GM19452 (cell line): Measurements from ENCODE around the gene SPOCD1.
"Not testable (repeated sequence)": the region's sequence is repeated elsewhere in the genome, so short reads cannot be mapped to it uniquely, and the experiment has no call there.

Experiments
- ATAC-seq: cut with Tn5 transposase; IDR thresholded peaks from one replicate; pipeline ENCODE4 v1.9.1; 2021; ENCODE audit not compliant: unreplicated experiment

The SPOCD1 gene

DNA sequence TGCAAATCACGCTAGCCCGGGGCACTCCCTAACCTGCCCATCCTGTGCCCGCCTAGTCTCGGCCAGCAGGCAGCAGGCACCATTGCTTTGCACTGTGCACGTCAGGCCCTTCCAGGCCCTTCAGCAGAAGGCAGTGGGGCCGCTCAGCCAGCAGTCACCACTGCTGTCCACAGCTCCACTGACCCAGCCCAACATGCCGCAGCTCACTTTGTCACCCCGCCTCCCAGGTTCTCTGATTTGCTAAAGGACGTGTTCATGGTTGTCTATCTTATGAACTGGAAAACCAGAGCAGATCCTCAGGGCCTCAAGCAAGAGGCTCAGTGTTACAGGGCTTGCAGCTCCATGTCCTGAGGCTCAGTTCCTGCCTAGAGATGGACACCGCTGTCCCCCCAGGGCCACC, 14.2 kb upstream of the SPOCD1 start:
- ATAC-seq: no peak

GRCh38 chr1:31828926-31829690, 13.3 kb upstream of the SPOCD1 start:
- ATAC-seq: no peak

GRCh38 chr1:31828341-31828740, 12.5 kb upstream of the SPOCD1 start:
- ATAC-seq: no peak

GRCh38 chr1:31823780-31824179, 8.0 kb upstream of the SPOCD1 start:
- ATAC-seq: no peak

- ATAC-seq: no peak
Observed at GRCh38 chr1:31822766-31823165, 6.9 kb upstream of the SPOCD1 start.

DNA sequence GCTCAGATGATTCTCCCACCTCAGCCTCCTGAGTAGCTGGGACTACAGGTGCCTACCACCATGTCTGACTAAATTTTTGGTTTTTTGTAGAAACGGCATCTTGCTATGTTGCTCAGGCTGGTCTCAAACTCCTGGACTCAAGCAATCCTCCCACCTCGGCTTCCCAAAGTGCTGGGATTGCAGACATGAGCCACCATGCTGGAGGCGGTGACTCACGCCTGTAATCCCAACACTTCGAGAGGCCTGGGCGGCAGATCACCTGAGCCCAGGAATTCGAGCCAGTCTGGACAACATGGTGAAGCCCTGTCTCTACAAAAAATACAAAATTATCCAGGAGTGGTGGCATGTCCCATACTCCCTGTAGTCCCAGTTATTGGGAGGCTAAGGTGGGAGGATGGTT, 4.4 kb upstream of the SPOCD1 start:
- not testable (repeated sequence) for ATAC-seq

GRCh38 chr1:31818206-31818605, 2.4 kb upstream of the SPOCD1 start:
- no peak for ATAC-seq

GRCh38 chr1:31816947-31817346, 1.1 kb upstream of the SPOCD1 start:
- ATAC-seq: not testable (repeated sequence)

DNA sequence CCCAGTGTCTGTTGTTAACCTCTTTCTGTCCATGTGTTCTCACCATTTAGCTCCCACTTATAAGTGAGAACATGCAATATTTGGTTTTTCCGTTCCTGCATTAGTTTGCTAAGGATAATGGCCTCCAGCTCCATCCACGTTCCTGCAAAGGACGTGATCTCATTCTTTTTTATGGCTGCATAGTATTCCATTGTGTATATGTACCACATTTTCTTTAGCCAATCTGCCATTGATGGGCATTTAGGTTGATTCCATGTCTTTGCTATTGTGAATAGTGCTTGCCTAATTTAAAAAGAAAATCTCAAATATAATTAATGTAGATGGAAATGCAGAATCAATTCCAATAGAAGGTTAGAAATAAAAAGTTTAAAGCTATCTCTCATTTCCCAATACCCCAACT, 679 bp upstream of the SPOCD1 start:
- ATAC-seq: not testable (repeated sequence)

GRCh38 chr1:31815307-31815645, 546 bp downstream of the SPOCD1 start:
- ATAC-seq: no peak

- ATAC-seq: no peak
Observed at GRCh38 chr1:31814631-31815306, 1.1 kb downstream of the SPOCD1 start.

DNA sequence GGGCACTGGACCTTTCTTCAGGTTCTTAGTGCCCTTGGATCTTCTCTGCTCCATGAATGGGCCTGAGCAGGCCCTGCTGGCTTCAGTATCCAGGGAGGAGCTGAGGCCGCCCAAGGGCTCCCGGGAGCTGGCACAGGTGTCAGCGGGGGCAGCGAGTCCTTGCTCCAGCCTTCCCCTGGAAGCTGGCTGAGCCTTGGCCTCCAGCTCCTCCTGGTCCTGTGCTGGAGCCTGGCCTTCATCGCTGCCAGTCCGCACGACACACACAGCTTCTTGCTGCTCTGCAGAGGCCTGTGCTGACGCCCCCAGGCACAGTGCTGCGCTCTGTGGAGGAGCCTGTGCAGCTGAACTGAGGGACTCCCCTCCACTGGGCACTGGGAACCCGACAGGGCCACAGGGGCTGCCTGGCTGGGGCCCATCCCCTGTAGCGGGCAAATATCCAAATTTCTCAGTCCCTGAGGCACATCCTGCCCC, 1.7 kb downstream of the SPOCD1 start:
- no peak for ATAC-seq

DNA sequence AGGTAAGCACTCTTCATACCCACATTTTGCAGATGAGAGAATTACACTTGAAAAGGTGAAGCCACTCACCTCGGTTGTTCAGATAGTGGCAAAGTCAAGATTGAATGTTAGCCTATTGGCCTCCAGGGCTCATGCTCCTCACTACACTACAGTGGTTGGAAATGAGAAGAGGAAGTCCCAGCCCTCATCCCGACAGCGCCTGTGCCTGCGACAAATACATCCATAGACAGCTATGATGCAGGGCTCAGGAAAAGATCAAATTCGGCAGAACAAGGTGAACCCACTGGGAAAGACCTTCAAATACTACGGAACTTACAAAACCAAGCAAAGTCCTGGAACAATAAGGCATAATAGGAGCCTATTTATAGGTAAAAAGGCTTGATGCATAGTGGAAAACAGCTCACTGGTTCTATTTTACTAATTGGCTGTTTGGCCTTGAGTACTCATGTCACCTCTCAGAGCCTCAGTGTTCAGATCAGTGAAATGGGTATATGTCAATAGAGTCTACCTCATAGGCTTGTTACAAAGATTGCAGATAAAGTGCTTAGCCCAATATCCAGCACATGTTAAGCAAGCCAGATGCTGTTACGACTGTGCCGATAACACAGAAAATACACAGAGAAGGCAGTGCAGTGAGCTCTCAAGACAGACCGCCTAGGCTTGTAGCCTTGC, 3.5 kb downstream of the SPOCD1 start:
- no peak for ATAC-seq

GRCh38 chr1:31811605-31812004, 4.2 kb downstream of the SPOCD1 start:
- ATAC-seq: no peak

DNA sequence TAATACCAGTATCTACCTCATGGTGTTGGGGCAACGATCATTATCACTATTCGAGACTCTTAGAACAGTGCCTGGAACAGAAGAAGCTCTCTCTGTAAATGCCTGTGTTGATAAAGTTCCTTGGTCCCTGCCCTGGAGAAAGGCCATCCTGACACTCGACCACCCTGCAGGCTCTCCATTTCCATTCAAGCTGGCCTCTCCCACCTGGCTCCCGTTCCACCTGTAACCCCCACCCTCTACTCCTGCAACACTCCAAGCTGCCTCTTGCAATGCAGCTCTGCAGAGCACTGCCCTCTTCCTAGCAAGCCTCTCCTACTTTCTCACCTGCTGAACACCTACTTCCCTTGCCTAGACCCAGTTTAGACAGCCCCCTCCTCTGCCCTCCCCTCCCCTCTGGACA, 6.1 kb downstream of the SPOCD1 start:
- no peak for ATAC-seq

DNA sequence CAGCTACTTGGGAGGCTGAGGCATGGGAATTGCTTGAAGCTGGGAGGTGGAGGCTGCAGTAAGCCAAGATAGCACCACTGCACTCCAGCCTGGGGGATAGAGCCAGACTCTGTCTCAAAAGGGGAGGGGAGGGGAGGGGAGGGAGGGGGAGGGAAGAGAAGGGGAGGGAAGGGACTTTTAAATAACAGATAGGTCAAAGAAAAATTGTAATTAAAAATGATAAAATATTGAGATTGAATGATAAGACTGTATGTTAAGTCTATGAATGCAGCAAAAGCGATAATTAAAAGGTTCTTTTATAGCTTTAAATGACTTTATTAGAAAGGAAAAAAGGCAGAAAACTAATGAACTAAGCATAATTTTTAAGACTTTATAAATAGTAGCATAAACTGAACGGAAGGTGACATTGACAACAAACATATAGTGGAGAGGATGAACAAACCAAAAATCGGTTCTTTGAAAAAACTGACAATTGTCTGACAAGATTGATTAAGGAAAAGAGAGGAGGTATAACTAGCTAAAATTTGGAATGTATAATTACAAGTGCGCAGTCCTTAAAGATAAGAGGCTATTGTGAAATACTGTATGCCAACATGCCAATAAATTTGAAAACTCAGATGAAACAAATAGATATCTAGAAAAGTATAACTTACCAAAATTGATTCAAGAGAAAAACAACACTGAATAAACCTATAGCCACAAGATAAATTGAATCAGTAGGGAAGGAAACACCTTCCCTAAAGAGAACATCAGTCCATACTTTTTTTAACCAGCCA, 8.4 kb downstream of the SPOCD1 start:
- ATAC-seq: no peak

GRCh38 chr1:31805318-31805717, 10.5 kb downstream of the SPOCD1 start:
- ATAC-seq: no peak

- no peak for ATAC-seq
Observed at GRCh38 chr1:31804098-31804497, 11.7 kb downstream of the SPOCD1 start.

DNA sequence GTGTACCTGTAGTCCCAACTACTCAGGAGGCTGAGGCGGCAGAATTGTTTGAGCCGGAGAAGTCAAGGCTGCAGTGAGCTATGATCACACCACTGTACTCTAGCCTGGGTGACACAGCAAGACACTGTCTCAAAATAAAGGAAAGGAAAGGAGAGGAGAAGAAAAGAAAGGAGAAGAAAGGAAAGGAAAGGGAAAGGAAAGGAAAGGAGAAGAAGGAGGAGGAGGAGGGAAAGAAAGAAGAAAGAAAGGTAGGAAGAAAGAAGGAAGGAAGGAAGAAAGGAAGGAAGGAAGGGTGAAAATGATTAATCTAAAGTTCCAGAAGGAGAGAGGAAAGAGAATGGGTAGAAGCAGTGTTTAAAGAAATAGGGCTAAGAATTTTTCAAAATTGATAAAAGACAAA, 12.2 kb downstream of the SPOCD1 start:
- no peak for ATAC-seq

GRCh38 chr1:31802190-31803150, 13.4 kb downstream of the SPOCD1 start:
- no peak for ATAC-seq
